NCI-H82 treated with DMSO at 0.1 percent for 48 hours (cell line): ENCODE measurements around the gene CIAO2A.

Experiments used
- DNase-seq: peaks from one replicate; lab custom pipeline; 2025; ENCODE audit not compliant: unreplicated experiment; lab: John Stamatoyannopoulos, UW

CIAO2A gene

DNA sequence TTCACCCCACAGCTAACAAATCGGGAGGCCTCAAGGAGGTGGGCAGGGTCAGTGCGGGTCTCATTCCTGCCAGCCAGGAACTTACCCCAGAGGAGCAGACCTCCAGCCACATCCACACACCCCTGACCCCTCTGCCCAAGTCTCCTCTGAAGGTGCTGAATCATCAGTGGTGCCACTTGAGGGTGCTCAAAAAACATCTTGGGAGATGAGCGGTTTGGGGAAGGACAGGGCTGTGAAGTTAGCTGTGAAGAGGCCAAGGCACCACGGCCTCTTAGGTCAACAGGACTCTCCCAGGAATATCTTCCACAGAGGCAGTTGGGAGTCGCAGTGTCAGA is 48.6 kb downstream of the CIAO2A start:
- DNase-seq, result no peak

DNA sequence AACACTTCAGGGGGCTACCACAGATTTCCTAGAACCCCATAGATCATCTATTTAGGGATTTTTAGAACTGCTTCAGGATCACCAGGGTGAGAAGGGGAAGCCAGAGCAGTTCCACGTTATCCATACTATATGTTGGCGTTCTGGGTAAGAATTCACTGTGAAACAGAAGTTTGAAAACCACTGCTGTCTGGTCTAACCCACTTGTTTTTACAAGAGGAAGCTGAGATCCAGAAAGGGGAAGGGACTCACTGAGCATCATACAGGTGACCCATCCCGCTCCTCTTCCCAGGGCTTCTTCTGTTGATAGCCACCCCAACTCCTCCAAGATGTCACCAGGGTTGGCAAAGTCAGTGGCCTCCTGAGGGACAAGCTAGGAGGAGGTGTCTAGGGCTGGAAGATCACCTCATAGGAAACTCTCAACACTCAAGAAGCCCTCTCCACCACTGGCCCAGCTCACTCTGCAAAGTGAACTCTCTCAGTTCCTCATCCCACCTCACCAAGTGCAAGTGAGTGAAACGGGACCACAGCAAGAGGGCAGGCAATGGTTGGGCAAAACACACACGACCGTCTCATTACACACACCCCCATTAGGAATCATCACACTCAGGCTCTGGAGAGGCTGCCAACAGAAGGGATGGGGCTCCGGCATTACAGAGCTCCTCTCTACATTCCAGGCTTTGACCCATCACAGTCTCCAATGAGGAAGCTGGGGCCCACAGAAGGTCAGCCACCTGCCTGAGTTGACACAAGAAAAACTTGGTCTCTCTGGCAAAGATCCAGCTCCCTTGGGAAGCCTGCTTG is 49.1 kb downstream of the CIAO2A start:
- DNase-seq, result no peak

DNA sequence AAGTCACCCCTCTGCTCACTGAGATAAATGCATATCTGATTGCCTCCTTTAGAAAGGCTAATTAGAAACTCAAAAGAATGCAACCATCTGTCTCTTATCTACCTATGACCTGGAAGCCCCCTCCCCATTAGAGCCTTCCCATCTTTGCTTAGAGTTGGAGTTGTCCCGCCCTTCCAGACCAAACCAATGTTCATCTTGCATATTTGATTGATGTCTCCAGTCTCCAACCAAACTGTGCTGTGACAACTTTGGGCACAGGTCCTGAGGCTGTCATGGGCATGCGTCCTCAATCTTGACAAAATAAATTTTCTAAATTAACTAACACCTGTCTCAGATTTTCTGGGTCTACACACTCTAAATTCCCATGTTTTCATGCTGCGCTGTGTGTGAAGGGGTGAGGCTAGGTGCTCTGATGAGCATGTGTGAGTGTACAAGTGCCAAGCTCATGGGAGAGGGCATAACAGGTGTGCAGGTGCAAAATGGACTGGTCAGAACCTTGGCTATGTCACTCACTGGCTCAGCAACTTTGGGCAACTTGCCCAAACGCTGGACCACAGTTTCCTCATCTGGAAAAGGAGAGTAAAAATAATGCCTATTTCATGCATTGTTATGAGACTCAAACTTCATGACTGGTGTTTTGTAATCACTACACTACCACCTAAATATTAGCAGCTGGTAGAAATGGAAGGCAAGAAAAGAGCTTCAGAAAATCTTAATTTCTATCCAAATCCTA is 54.6 kb downstream of the CIAO2A start:
- DNase-seq, result no peak

DNA sequence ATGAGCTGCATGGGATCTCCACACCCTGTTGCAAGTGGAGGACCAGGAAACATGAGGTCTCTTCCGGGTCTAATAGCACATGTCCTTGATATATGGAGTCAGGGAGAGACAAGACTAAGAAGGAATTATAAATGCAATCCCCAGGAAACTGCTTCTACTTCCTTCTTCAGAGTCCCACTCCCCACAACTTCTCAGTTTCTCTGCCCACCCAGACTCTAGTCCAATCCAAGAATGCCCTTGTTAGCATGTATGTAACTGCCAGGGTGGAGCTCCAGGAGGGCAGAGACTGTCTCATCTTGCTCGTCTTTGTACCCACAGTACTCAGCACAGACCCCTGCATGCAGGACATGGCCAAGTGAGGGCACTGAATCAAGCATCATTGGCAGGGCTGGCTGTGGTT is 55.7 kb downstream of the CIAO2A start:
- DNase-seq, result no peak

DNA sequence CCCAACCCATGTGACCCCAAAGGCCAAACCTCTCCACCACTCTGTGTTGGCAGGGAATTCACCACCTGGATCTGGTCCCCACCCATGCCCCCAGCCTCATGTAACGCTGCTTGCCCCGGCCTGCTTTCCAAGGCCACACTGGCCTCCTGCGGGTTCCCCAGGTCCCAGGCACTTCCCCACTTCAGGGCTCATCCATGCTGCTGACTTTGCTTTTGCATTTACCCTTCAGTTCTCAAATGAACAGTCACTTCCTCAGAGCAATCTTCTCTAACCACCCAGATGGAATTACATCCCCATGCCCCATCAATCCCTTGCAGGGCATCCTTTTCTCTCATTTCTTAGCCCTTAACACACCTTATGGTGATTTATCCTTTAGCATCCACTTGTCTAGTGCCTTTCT is 56.5 kb downstream of the CIAO2A start:
- DNase-seq, result no peak

DNA sequence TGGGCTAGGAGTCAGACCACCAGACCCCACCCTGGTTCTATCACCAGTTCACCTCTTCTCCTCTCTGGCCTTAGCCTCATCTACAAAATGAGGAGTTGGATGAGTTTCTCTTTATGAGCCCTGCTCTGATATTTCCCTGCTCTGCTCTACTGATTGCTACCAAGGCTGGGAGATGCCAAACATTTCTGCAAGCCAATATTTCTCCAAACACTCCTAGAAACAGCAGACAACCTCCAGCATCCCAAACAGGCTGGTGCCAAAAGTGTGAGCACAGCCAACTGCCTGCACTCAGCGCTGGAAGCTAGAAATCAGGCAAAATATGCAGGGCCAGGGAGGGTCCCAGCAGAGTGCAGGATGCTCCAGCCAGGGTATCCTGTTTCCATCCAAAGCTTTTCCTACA is 58.1 kb downstream of the CIAO2A start:
- DNase-seq, result no peak

DNA sequence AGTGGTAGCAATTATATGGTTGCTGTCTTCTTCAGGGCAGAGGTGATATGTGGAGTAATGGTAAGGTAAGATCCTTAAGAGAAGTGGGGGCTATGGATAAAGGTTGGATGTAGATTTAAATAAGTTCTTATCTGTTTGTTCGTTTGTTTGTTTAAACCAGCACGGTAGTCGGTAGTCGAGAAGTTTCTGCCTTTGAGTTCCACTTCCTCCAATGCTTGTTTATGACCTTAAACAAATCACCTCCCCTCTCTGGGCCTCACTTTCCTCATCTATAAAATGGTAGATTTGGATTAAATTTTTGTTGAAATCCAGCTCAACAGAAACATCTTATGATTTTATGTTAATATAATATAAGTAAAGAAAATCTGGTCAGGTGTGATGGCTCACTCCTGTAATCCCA is 59.1 kb downstream of the CIAO2A start:
- no peak for DNase-seq

DNA sequence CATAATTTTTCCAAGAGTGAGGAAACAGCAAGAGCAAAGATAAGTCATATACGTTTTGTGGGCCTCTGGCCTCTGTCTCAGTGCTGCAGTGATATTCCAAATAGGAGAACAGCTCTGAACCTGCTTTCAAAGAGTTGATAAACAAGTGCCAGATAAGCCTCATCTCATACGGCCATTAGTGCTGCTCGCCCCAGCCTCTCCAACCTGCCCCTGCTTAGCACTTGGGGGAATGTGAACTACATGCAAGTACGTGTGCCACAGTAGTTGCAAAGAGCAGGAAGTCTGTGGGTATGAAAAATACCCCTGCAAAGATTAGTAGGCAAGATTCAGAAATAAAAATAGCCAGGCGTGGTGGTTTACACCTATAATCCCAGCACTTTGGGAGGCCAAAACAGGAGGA is 61.3 kb downstream of the CIAO2A start:
- DNase-seq, result no peak

DNA sequence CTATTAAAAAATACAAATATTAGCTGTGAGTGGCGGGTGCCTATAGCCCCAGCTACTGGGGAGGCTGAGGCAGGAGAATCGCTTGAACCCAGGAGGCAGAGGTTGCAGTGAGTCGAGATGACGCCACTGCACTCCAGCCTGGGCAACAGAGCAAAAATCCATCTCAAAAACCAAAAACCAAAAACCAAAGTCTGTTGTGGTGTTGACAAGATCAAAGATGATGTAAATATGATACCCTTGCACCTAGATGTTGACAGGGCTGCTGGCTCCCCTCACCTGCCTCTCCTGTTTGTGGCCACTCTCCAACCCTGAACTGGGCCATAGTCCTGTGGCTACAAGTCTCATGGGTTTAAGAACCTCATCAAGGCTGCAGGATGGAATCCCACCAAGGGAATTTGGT is 63.5 kb downstream of the CIAO2A start:
- DNase-seq, result no peak

DNA sequence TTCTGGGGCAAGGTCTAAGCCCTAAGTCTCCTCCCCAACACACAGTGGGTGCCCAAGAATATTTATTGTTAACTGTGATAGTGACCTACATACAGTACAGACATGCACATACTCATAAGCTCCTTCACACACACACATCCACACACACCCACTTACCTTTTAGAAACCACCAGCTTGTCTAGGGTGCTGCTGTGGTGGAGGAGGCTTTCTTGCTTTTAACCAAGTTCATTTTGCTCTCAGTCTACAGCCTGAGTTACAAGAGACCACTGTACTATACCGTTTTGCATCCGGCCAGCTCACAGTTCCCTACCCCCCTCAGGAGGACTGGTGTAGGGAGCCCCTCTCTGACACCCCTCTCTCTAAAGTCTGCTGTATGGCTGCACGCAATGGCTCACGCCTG is 64.0 kb downstream of the CIAO2A start:
- no peak for DNase-seq

DNA sequence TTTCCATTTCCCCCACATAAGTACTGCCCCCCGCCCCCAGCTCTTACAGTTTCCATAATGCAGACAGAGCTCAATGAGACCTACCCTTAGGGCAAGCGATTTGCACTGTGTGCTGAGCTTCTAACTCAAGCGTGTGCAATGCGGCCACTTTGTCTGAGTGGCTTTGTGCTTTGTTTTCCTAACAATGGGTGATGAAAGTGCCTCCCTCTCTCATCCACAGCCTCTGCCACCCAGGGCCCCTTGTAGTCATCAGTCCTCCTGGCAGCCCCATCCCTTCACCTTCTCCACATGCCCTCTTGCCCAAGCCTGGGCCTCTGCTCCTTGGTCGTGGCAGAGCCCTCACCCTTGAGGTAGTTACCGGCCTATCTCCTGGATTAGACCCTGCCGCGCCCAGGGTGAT is 64.5 kb downstream of the CIAO2A start:
- DNase-seq, result no peak

DNA sequence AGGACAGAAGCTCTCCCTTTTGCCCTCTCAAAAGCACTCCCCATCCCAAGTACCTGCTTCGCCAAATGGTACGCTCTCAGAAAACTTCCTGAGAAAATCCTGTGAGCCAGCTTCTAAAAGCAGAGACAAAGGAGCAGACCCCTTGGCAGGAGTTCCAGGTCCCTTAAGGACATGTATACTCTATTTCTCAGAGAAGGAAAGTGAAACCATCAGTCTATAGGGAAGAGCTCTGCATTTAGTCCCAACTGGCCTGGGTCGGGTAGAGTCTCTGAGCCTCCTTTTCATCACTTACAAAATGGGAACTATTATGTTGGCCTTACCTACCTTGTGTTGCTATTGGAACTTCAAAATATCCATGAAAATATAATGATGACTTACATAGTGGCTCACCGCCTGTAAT is 67.0 kb downstream of the CIAO2A start:
- no peak for DNase-seq

DNA sequence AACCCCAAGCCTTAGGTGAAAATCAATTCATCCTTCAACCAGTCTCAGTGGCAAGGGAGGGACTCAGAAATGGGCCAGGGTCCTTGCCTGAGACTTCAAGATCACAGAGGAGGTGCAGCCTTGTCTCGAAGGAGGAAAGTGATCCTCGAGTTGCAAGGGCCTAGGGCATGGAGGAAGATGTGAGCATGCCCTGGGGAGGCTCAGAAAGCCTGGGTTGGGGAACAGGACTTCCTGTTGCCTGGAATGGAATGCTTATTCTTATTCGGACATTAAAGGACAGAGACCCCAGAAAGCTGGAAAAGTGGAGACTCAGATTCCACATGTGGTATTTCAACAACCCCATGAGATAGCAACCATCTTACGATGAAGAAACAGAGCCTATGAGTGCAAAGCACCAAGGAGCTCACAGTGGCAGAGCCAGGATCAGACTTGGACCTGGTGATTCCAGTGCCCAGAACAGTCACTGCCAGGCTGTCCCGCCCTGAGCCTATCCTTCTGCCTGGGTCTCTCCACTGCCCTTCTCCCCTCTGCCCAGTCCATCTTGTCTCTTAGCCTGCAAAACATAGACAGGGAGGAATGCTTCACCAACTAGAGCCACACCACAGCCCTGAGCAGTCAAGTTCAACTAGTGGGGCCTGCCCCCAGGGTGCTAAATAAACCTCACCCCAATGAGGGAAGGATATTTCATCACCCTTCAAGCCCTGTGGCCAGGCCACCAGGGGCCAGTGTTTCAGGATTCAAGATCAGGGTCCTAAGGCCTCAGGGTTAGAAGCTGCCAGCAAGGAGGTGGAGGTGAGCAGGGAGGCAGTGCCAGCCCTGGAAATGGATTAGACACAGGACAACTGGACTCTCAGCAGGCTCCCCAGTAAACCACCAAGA is 69.2 kb downstream of the CIAO2A start:
- DNase-seq, result no peak

DNA sequence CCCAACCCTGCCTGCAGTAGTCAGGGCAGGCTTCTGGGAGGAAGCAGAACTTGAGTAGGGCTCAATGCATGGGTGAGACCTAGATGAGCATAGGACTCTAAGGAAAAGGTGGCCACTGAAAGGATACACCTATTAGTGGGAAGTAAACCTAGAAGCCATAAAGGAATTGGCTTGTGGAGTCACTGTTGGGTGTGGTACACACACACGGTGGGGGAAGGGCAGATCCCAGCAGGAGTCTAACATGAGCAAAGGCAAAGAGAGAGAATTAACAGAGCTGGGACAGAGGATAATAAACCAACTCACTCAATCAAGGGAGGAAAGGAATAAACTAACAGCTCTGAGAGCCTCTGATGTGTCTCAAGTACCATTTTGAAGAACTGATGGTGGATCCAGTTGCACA is 70.4 kb downstream of the CIAO2A start:
- DNase-seq, result no peak

DNA sequence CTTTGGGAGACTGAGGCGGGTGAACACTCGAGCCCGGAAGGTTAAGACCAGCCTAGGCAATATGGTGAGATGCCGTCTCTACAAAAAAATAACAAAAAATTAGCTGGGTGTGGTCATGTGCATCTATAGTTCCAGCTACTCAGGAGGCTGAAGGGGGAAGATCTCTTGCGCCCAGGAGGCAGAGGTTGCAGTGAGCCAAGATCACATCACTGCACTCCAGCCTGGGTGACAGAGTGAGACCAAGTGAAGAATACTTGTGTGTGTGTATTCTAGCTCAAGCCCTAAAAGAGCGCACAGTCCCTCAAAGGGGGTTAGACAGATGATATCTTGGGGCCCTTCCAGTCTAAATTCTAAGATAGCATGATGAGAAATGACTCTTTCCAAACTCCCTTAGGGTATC is 71.1 kb downstream of the CIAO2A start:
- DNase-seq, result no peak
